ENCODE measurements around the gene MOB2. TPM values are rescaled to one million over a fixed set of nuclear protein-coding genes. Genes with fewer than 3 reads are reported as not detected.

The MOB2 gene
- polyA plus RNA-seq, 6 donors from 2014 or later, result 29.7 to 50.8 (median 33.2) TPM

GRCh38 chr11:1455032-1455762 is 31.4 kb downstream of the MOB2 start:
- ATAC-seq (ENCODE audit: low read depth in 2 of 2), result no peak
- H3K4me1 Mint-ChIP-seq, result peaks cover 0 to 3% (median 1%) of the 10 kb centered on the region in 3 donors
- H3K4me3 Mint-ChIP-seq, result no peak overlapping the region
- H3K27me3 Mint-ChIP-seq, result no peaks in the 10 kb centered on the region
- H3K36me3 Mint-ChIP-seq, result no peaks in the 10 kb centered on the region
- H3K27ac Mint-ChIP-seq, result no peak overlapping the region
- no peaks in the 10 kb centered on the region for H3K9me3 Mint-ChIP-seq
- no peak for DNase-seq

GRCh38 chr11:1454576-1454975 is 32.0 kb downstream of the MOB2 start:
- ATAC-seq (ENCODE audit: low read depth in 2 of 2) (no peak), DNase-seq (no peak)
- no peaks in the 10 kb centered on the region for H3K9me3 Mint-ChIP-seq
- H3K27ac Mint-ChIP-seq, result no peak overlapping the region
- H3K27me3 Mint-ChIP-seq, result no peaks in the 10 kb centered on the region
- no peaks in the 10 kb centered on the region for H3K36me3 Mint-ChIP-seq
- H3K4me3 Mint-ChIP-seq, result no peak overlapping the region
- peaks cover 0 to 3% (median 1%) of the 10 kb centered on the region in 3 donors for H3K4me1 Mint-ChIP-seq

DNA sequence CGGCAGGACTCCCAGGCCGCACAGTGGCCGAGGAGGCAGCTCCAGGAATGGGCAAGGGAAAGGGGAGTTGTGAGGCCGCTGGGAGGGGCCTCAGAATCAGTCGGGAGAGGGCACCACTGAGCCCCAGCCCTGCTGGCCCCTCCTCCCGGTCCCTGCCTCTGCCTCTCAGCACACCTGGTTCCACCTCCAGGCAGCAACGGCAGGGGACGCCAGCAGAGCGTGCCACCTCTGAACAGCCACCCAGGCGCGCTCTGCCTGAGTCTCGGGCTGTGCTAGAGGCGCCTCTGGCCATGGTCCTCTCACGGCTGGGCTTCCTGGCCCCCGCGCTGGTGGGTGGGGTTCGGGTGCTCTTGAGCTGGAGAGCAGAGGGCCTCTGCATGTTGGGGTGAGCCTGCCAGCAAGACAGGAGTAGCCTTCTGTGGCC is 33.0 kb downstream of the MOB2 start:
- Mint-ChIP-seq H3K36me3 (no peaks in the 10 kb centered on the region), H3K27ac (no peak overlapping the region), H3K4me1 (peaks cover 0 to 5% (median 1%) of the 10 kb centered on the region in 3 donors), H3K9me3 (no peaks in the 10 kb centered on the region), H3K27me3 (no peaks in the 10 kb centered on the region), H3K4me3 (no peak overlapping the region)
- peak; percentile 19 for DNase-seq
- peak; percentile 75 to 77 for ATAC-seq (ENCODE audit: low read depth in 2 of 2)

DNA sequence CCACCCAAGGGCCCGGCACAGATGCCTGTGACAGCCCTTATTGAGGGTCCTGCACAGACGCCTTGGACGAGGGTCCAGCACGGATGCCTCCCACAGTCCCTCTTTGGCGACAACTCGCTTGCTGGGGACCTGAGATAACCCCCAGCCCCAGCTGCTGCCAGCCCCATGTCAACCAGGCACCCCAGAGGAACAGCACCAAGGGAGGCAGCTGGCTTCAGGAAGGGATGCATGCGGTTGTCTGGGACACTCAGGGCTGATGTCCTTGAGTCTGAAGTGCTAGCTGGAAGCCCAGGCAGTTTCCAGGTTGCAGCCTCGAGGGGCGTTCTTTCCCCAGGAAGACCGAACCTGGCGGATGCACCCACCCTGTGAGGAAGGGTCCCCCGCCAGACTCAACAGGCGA is 33.8 kb downstream of the MOB2 start:
- peaks cover 0 to 5% (median 1%) of the 10 kb centered on the region in 3 donors for H3K4me1 Mint-ChIP-seq
- no peak for DNase-seq
- no peaks in the 10 kb centered on the region for H3K9me3 Mint-ChIP-seq
- no peaks in the 10 kb centered on the region for H3K36me3 Mint-ChIP-seq
- H3K27me3 Mint-ChIP-seq, result no peaks in the 10 kb centered on the region
- ATAC-seq (ENCODE audit: low read depth in 2 of 2), result no peak
- H3K4me3 Mint-ChIP-seq, result no peak overlapping the region
- peak overlapping the region in 2 of 6 donors; percentile 44 to 47 for H3K27ac Mint-ChIP-seq

DNA sequence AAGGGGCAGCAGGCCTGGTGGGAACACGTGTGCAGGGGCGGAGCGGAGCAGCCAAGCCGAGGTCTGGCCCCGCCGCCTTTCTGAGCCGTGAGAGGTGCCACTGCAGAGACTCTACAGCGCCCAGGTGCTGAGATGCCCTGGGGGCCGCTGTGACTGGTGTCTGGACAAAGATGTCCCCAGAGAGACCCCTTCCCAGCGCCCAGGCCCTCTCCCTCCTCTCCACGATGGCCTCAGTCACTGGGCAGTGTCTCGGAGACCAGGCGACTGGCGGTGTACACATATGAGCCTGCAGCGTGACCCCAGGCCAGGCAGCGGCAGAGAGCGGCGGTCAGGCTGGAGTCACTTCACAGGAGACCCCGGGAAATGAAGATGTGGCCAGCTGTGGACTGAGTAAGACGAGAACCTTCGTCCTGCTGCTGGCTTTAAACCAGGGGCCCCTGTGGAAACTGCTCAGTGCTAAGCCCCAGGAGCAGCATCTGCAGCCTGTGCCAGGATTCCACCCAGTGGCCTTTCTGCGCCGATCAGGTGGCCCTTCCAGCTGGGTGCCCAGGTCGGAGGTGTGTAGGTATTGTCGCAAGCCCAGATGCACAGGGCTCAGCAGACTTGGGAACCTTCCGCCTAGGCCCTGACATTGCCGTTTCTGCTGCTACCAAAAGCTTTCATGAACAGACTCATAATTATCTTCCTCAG is 34.7 kb downstream of the MOB2 start:
- peak overlapping the region in 1 of 6 donors; percentile 47 for H3K27ac Mint-ChIP-seq
- no peaks in the 10 kb centered on the region for H3K27me3 Mint-ChIP-seq
- H3K9me3 Mint-ChIP-seq, result no peaks in the 10 kb centered on the region
- no peak overlapping the region for H3K4me3 Mint-ChIP-seq
- no peak for DNase-seq
- ATAC-seq (ENCODE audit: low read depth in 2 of 2), result no peak
- peaks cover 0 to 5% (median 1%) of the 10 kb centered on the region in 3 donors for H3K4me1 Mint-ChIP-seq
- no peaks in the 10 kb centered on the region for H3K36me3 Mint-ChIP-seq

- ATAC-seq (ENCODE audit: low read depth in 2 of 2), result no peak
- no peaks in the 10 kb centered on the region for H3K36me3 Mint-ChIP-seq
- peaks cover 0 to 5% (median 1%) of the 10 kb centered on the region in 3 donors for H3K4me1 Mint-ChIP-seq
- no peak overlapping the region for H3K27ac Mint-ChIP-seq
- no peaks in the 10 kb centered on the region for H3K27me3 Mint-ChIP-seq
- H3K9me3 Mint-ChIP-seq, result no peaks in the 10 kb centered on the region
- no peak overlapping the region for H3K4me3 Mint-ChIP-seq
- no peak for DNase-seq
Observed at GRCh38 chr11:1450949-1451710, 35.4 kb downstream of the MOB2 start.

- H3K4me1 Mint-ChIP-seq, result peaks cover 0 to 2% (median 1%) of the 10 kb centered on the region in 3 donors
- no peak overlapping the region for H3K27ac Mint-ChIP-seq
- H3K27me3 Mint-ChIP-seq, result no peaks in the 10 kb centered on the region
- H3K36me3 Mint-ChIP-seq, result no peaks in the 10 kb centered on the region
- ATAC-seq (ENCODE audit: low read depth in 2 of 2) (no peak), DNase-seq (no peak)
- no peak overlapping the region for H3K4me3 Mint-ChIP-seq
- H3K9me3 Mint-ChIP-seq, result no peaks in the 10 kb centered on the region
Observed at GRCh38 chr11:1450344-1450875, 36.2 kb downstream of the MOB2 start.

DNA sequence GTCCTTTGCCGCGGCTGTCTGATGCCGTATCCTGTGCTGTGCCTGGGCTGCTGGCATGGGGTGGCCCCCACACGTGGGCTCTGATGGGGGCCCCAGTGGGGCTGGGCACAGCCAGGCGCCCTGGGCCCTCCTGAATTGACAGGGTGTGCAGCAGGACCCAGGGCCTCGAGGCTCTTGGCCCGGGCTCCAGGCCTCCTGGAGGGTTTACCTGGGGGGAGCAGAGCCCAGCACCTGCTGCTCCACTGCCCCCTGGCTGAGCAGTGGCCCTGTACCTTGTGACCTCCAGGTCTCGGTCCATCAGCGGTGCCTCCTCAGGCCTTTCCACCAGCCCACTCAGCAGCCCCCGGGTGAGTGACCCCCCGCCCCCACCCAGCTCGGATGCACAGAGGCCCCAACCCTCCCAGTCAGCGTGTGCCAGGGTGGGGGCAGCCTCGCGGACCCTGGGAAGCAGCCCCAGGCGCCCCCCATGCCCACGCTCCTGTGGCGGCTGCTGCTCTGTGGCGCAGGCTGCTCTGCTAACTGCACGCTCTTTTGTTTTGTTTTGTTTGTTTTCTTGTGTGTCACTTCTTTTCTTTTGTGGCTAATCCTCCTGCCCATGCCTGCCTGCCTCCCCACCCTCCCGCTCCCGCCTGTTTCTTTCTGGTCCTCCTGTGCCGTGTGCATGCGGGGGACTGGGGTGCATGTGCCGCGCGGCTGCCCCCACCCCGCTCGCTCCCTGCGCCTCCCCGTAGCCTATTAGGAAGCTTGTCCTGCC is 36.9 kb downstream of the MOB2 start:
- peaks cover 0 to 2% (median 1%) of the 10 kb centered on the region in 3 donors for H3K4me1 Mint-ChIP-seq
- H3K27ac Mint-ChIP-seq, result no peak overlapping the region
- no peak overlapping the region for H3K4me3 Mint-ChIP-seq
- no peak for ATAC-seq (ENCODE audit: low read depth in 2 of 2)
- H3K9me3 Mint-ChIP-seq, result no peaks in the 10 kb centered on the region
- no peaks in the 10 kb centered on the region for H3K36me3 Mint-ChIP-seq
- DNase-seq, result no peak
- H3K27me3 Mint-ChIP-seq, result no peaks in the 10 kb centered on the region

DNA sequence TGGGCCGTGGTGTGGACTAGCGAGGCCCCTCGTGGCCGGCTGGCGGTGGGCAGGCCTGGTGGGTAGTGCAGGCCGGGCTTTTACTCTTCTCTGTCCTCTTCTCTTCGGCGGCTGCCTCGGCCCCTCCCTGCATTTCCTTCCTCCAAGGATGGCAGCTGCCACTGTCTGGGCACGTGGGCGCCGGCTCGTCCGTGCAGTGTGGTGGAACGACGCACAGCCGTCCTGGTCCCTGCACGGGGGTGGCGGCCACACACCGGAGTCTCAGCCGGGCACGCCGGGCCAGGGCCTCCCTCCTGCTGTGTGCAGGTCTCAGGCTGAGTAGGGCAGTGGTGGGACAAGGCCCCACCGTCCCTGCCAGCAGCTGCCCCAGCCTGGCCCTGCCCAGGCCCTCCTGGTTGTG is 37.7 kb downstream of the MOB2 start:
- no peak for ATAC-seq (ENCODE audit: low read depth in 2 of 2)
- Mint-ChIP-seq H3K4me3 (no peak overlapping the region), H3K36me3 (no peaks in the 10 kb centered on the region), H3K27ac (no peak overlapping the region), H3K9me3 (no peaks in the 10 kb centered on the region), H3K4me1 (peaks cover 0 to 2% (median 1%) of the 10 kb centered on the region in 3 donors), H3K27me3 (peaks cover 0 to under 1% (median 0%) of the 10 kb centered on the region in 3 donors)
- DNase-seq, result no peak

DNA sequence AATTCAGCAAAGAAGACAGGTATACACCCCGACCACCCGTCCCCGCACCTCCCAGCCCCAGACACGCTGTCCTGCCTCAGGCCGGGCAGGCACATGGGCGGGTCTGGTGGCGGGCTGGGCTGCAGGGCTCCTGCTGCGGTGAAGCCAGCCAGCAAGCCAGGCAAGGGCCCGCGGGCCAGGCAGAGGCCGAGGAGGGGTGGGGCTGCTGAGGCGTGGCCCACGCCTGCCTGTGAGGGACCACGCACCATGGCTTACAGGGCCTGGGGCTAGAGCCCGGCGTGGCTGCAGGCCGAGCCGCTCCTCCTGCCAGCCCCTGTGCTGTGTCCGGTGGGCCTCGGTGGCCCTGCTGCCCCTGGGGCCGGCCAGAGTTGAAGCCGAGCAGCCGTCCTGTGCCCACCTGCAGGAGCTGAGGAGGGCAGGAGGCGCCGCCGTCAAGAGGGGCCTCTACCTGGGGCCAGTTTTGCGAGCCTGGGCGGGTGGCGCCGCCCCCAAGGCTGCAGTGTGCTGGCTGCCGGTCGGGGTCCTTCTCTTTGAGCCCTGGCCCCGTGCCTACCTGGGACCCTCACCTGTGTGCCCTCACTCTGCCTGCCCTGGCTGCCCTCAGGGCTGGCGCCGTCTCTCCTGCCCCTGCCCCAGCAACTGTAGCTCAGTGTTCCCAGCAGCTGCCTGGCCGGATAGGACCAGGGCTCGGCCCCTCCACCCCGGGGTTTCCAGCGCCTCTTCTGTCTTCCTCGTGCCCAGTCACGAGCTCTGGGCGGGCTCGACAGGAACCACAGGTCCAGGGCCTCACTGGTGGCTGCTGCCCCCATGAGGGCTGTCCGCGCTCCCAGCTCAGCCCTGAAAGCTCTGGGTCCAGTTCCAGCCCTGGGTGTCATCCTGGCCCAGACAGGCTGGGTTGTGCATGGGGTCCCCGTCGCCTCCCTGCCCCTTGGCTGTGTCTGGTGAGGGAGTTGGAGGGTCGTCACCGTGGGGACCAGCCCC is 38.4 kb downstream of the MOB2 start:
- Mint-ChIP-seq H3K27ac (no peak overlapping the region), H3K9me3 (no peaks in the 10 kb centered on the region), H3K4me3 (peak overlapping the region in 2 of 8 donors; percentile 41 to 52), H3K4me1 (peaks cover 0 to 2% (median 1%) of the 10 kb centered on the region in 3 donors), H3K36me3 (no peaks in the 10 kb centered on the region), H3K27me3 (peaks cover 0 to 5% (median 0%) of the 10 kb centered on the region in 3 donors)
- no peak for ATAC-seq (ENCODE audit: low read depth in 2 of 2)
- DNase-seq, result no peak

DNA sequence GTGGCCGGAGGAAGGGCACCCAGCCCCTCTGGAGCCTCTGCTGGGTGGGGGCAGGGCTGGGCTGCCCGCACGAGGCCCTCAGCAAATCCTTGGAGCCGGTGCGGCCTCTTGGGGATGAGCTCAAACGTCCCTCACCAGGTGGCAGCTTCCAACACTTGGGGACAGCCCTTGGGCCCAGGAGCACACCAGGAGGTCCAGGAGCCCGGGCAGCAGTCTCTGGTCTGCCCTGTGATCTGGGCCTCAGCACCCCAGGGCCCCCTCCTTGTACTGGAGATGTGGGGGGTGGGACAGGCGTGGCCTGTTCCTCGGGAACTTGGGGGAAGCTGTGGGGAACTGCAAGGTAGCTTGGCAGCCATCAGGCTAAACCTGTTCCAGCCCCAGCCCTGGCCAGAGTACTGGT is 40.0 kb downstream of the MOB2 start:
- Mint-ChIP-seq H3K36me3 (no peaks in the 10 kb centered on the region), H3K9me3 (no peaks in the 10 kb centered on the region), H3K4me1 (peaks cover 0 to 2% (median 0%) of the 10 kb centered on the region in 3 donors), H3K27ac (no peak overlapping the region), H3K4me3 (no peak overlapping the region), H3K27me3 (peaks cover 0 to 5% (median 0%) of the 10 kb centered on the region in 3 donors)
- DNase-seq, result no peak
- no peak for ATAC-seq (ENCODE audit: low read depth in 2 of 2)
